HEK293 (cell line): ENCODE measurements around the gene TNS1.

Source experiments
- ZFP37 ChIP-seq: fragments of 450-650 bp; formaldehyde crosslinking; IDR thresholded peaks from 2 replicates; pipeline ENCODE4 v1.5.1; 2016; ENCODE audit warnings: missing biosample characterization, missing genetic modification characterization
- ZFP41 ChIP-seq: fragments of 450-650 bp; formaldehyde crosslinking; IDR thresholded peaks from 2 replicates; pipeline ENCODE4 v1.5.1; 2016; ENCODE audit warnings: missing biosample characterization, missing genetic modification characterization, borderline replicate concordance
- ZNF121 ChIP-seq: fragments of 450-650 bp; formaldehyde crosslinking; IDR thresholded peaks from 2 replicates; pipeline ENCODE4 v1.5.1; 2016; ENCODE audit warnings: missing biosample characterization, missing genetic modification characterization
- TF ChIP-seq, protein P1 (sequence below): fragments of 450-650 bp; formaldehyde crosslinking; IDR thresholded peaks from 2 replicates; pipeline ENCODE4 v1.5.1; 2016; ENCODE audit warnings: missing biosample characterization, missing genetic modification characterization

DNA sequence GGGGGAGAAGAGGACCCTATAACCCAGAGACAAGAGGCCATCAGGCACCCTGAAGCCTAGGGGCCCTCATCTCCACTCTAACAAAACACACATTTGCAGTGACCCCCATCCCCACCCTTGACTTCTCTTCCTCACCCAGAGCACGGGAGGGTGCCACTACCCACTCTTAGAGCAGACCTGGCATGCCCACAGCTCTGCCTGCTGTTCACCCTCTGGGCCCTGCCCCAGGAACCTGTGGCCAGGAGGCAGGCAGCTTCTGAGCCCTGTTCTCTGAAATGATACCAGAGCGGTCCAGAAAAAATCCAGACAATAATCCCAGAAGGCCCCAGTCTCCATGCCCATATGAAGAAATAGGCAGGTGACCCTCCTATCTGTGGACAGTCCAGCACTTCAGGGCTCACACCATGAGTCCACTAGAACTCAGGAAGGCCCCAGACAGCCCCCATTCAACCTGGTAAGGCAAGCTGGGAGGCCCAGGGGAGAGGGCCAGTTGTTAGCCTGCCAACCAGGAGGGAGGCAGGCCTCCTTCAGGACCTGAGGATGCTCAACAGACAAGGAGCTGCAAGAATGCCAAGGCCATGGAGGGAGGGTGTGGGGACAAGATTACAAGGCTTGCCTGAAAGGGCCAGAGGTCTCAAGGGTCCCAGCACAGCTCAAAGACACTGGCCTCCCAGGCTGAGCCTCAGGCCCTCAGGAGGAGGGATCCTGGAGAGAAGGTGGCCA lies 75.0 kb downstream of the TNS1 start:
- TF ChIP-seq, protein P1, sequence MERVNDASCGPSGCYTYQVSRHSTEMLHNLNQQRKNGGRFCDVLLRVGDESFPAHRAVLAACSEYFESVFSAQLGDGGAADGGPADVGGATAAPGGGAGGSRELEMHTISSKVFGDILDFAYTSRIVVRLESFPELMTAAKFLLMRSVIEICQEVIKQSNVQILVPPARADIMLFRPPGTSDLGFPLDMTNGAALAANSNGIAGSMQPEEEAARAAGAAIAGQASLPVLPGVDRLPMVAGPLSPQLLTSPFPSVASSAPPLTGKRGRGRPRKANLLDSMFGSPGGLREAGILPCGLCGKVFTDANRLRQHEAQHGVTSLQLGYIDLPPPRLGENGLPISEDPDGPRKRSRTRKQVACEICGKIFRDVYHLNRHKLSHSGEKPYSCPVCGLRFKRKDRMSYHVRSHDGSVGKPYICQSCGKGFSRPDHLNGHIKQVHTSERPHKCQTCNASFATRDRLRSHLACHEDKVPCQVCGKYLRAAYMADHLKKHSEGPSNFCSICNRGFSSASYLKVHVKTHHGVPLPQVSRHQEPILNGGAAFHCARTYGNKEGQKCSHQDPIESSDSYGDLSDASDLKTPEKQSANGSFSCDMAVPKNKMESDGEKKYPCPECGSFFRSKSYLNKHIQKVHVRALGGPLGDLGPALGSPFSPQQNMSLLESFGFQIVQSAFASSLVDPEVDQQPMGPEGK (tag by site-specific recombination) = no peak
- TF ChIP-seq ZFP37 (tag by site-specific recombination) = no peak
- no peak for TF ChIP-seq ZFP41 (tag by site-specific recombination)
- TF ChIP-seq ZNF121 (tag by site-specific recombination) = no peak
